Mammary epithelial cell (primary cell): Measurements from ENCODE around the gene LENG1.

ENCODE experiments used
- CTCF ChIP-seq, 2 donors: IDR thresholded peaks in 1 of 2; conservative IDR thresholded peaks in 1 of 2; 2 replicates each; pipeline ENCODE4 v1.5.1; 2011 to 2012; ENCODE audit warnings: inconsistent platforms in 2 of 2, low read length in 2 of 2, mild to moderate bottlenecking in 2 of 2, control low read depth in 1 of 2, low read depth in 1 of 2; ENCODE audit not compliant: insufficient read depth in 1 of 2; ENCODE audit errors: extremely low read depth in 1 of 2
- EZH2 ChIP-seq: IDR thresholded peaks from 2 replicates; pipeline ENCODE4 v1.6.1; 2012; ENCODE audit warnings: low read length, inconsistent platforms, borderline replicate concordance

GRCh38 chr19:54204767-54205468 lies 45.4 kb upstream of the LENG1 start:
- TF ChIP-seq EZH2 (no peak), CTCF (conservative IDR thresholded peaks at IDR 0.05 in 1 of 2, IDR thresholded peaks at IDR 0.05 in 1 of 2; ENCODE audit: extremely low read depth in 1 of 2, insufficient read depth in 1 of 2, low read depth in 1 of 2, low read length in 2 of 2) (no peak)
